Erythroblast (primary cell): ENCODE measurements around the gene PPP2R3B.

Source experiments
- DNase-seq, 2 experiments: peaks; one replicate each; lab custom pipeline; 2025; lab: John Stamatoyannopoulos, UW
- GATA1 ChIP-seq: IDR thresholded peaks from 2 replicates; pipeline ENCODE4 v1.6.1; 2011; ENCODE audit warnings: low read depth, mild to moderate bottlenecking, control low read depth, low read length, moderate library complexity
- POLR2A ChIP-seq: IDR thresholded peaks from 2 replicates; pipeline ENCODE4 v1.6.1; 2011; ENCODE audit warnings: mild to moderate bottlenecking, low read length

The PPP2R3B gene

DNA sequence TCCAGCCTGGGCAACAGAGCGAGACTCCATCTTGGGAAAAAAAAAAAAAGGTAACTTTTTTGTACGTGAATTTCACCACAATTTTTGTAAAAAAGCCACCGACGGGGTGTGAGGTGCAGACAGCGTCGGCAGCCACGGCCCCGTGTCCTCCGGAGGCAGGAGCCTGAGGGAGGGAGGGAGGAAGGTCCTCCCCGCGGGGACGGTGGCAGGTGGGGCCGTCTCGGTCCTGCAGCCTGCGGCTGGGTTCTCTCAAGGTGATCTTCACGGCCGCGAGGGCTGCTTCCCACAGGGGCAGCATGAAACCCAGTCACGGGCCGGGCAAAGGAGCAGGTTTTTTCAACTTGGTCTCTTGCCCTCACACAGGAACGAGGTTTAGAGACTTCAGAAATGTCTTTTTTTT is 91.6 kb downstream of the PPP2R3B start:
- TF ChIP-seq POLR2A (no peak), GATA1 (no peak)
- no peak for DNase-seq

DNA sequence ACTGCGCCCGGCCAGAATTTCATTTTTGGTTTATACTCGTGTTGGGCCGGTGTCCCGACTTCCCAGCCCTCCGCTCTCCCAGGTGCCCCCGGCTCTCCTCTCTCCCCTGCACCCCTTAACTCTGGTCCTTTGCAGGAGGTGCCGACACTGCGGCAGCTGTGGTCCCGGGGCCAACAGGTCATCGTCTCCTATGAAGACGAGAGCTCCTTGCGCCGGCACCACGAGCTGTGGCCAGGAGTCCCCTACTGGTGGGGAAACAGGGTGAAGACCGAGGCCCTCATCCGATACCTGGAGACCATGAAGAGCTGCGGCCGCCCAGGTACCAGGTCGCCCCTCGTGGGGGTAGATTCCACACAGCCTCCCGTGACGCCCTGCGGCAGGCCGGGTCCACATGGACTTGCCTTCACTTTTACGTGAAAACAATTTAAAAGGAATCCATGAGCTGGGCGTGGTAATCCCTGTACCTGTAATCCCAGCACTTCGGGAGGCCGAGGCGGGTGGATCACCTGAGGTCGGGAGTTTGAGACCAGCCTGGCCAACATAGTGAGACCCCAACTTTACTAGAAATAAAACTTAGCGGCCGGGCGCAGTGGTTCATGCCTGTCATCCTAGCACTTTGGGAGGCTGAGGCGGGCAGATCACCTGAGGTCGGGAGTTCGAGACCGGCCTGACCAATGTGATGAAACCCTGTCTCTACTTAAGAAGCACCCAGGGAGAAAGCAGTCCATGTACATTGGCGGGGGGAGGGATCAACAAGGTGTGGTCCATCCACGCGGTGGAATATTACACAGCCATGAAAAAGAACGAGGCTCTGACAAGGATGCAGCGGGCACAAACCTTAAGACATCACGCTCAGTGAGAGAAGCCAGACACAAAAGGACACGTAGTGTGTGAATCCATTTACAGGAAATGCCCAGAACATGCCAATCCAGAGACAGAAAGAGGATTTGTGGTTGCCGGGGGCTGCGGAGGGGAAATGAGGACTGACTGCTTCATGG is 93.5 kb downstream of the PPP2R3B start:
- no peak for TF ChIP-seq POLR2A
- no peak for TF ChIP-seq GATA1
- DNase-seq, result no peak

DNA sequence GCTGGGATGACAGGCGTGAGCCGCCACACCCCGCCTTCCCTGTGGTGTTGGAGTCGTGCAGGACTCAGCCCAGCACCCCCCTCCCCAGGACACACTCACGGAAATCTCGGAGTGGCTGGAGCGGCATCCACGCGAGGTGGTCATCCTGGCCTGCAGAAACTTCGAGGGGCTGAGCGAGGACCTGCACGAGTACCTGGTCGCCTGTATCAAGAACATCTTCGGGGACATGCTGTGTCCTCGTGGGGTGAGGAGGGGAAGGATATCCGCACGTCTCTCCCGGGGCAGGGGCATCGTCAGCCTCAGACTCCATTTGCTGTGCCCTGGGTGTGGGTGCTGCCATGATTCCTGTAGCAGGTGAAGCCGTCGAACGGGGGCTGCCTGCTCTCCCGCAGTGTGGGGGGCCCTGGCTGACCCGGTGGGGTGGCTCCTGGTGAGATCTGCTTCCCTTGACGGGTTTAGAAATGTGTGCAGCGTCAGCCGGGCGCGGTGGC is 95.3 kb downstream of the PPP2R3B start:
- TF ChIP-seq POLR2A (no peak), GATA1 (no peak)
- DNase-seq, result no peak

DNA sequence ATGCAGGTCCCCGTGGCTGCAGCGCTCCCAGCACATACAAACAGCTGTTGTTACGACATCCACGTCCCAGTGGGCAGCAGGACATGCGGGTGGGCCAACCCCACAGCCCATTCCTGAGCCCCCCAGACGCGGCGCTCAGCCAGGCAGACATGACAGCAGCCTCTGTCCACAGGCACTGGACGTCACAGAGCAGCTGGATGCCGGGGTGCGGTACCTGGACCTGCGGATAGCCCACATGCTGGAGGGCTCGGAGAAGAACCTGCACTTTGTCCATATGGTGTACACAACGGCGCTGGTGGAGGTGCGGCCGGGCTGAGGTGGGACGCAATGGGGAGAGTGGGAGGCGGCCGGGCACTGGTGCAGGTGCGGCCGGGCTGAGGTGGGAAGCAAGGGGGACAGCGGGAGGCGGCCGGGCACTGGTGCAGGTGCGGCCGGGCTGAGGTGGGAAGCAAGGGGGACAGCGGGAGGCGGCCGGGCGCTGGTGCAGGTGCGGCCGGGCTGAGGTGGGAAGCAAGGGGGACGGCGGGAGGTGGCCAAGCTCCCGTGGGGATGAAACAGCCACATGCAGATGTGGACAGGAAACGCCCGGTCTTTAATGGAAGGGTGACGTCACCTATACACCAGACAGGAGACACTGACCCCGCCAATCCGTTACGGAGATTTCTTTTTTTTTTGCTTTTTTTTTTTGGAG is 96.1 kb downstream of the PPP2R3B start:
- DNase-seq, result no peak
- TF ChIP-seq GATA1, result no peak
- no peak for TF ChIP-seq POLR2A

DNA sequence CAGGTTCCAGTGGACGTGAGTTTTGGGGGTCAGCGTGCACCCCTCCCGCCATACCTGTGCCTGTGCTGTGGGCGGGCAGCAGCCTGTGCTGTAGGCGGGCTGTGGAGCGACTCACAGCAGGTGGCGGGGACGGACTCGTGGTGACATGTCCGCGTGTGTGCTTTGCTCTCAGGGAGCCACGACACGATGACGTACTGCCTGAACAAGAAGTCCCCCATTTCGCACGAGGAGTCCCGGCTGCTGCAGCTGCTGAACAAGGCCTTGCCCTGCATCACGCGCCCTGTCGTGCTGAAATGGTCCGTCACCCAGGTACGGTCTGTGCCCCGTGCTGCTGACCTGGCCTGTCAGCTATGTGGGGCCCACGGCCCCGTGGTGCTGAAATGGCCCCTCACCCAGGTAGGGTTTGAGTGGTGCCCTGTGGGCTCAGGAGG is 98.1 kb downstream of the PPP2R3B start:
- DNase-seq, result no peak
- TF ChIP-seq POLR2A, result no peak
- TF ChIP-seq GATA1, result no peak

DNA sequence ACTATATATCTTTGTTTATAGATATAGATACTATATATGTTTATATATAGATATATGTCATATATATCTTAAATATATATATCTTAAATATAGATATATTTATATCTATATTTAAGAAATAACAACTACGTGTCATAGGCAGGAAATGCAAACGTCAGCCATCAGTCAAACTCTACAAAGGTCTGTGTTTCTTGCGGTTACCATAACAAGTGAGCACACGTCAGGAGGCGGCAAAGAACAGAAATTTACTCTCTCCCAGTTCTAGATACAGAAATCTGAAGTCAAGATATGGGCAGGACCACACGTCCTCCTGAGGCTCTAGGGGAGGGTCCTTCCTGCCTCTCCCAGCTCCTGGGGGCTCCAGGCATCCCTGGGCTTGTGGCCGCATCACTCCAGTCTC is 99.0 kb downstream of the PPP2R3B start:
- no peak for TF ChIP-seq POLR2A
- no peak for TF ChIP-seq GATA1
- DNase-seq, result no peak

DNA sequence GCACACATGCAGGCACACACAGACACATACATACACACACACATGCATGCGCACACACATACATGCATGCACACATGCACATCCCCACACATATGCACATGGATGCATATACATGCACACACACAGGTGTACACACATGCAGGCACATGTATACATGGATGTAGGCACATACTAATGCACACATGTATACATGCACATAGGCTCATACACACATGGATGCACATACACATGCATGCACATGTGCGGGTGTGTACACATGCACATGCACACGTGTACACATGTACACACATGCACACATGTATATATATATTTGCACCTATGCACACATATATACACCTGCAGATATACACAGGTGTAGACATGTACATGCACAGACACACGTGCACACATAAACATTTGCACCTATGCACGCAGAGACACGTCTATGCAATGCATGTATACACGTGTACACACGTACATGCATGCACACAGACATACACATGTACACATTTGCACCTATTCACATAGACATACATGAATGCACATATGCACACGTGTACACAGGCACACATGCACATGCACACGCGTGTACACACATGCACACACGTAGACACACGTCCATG is 101.5 kb downstream of the PPP2R3B start:
- TF ChIP-seq GATA1 (no peak), POLR2A (no peak)
- no peak for DNase-seq
